DLD1 (cell line): ENCODE results near the gene EPS15.
"Not testable (repeated sequence)": the region's sequence is repeated elsewhere in the genome, so short reads cannot be mapped to it uniquely, and the experiment has no call there.

Experiments used
- in situ Hi-C: cut with HindIII; loops from 2 replicates; pipeline ENCODE4 v1.10.0; 2017; ENCODE audit warnings: low sequenced_read_pairs

Gene EPS15

DNA sequence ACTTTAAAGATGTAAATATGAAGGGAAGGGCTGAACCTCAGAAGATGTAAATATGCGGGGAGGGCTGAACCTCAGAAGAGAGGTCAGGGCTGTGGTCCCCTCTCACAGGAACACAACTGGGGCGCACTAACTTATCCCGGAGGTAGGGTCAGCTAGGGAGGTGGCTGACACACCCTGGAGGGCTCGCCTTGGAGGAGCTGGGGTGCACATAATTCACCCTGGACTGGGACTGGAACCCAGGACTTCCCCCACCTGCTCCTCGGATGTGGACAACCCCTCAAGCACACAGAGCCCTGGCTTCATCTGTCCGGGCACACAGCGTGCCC, 174.8 kb downstream of the EPS15 start:
- in situ Hi-C loops: no loop called here

DNA sequence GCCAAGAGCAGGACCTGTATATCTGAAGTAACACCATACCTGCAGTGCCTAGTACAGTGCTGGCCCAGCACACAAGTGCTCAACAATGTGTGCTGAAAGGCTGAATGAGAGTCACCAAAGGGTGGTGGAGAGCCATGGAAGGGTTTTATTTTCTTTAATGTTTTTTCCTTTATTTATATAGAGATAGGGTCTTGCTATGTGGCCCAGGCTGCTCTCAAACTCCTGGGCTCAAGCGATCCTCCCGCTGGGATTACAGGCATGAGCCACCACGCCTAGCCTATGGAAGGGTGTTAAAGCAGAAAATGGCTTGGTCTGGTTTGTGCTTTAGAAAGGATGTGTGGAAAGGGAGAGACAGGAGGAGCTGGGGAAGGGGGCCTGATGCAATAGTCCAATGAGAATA, 175.4 kb downstream of the EPS15 start:
- in situ Hi-C loops: no loop called here

DNA sequence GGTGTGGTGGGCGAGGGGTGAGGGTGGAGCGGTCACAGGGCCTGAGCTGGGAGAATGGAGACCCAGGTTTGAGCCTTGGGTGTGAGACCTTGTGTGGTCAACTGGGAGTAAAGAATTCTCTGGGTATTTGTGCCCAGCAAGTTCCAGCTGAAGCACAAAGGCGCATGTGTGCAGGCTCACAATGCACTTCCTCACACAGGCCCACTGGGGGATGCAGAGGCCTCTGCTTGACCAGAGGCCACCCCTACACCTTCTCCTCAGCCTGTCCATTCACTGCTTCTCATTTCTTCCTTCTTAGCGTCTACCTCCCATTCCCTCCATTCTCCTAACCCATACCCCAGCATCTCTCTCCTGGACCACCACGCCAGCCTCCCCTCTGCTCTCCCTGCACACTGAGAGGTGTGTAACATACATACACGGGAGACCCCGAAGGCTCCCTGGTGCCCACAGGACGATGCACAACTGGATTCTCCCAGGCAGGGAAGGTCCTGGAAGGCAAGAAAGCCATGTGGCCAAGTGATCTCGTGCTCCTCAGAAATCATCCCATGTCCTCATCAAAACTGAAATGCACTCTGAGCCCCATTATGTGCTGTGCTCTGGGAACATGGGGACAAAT, 176.4 kb downstream of the EPS15 start:
- in situ Hi-C loops: no loop called here

DNA sequence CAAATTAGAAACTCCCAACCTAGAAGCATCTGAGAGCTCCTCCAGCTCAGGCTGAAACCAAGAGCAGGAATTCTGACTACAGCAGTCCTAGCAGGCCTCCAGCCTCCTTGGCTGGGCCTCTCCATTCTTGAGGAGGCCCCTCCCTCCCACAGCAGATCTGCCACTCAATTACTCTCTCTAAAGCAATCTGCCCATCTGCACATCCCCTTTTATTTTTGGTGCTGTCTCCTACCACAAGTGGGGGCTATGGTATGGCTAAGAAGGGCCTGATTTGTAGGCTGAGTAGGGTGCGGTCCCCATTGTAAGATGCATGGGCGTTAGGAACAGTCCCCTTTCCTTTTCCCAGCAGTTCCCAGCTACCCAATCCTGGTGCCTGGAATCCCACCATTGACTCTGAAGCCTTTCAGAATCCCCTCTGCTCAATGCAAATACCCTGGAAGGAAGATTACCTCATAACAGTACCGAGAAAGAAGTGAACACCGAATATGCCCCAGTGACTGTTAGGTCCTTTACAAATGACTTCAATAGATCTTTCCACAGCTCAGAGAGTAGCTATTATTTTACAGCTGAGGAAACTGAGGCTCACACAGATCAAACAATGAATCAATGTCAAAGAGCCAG, 177.1 kb downstream of the EPS15 start:
- in situ Hi-C loops: no loop called here

DNA sequence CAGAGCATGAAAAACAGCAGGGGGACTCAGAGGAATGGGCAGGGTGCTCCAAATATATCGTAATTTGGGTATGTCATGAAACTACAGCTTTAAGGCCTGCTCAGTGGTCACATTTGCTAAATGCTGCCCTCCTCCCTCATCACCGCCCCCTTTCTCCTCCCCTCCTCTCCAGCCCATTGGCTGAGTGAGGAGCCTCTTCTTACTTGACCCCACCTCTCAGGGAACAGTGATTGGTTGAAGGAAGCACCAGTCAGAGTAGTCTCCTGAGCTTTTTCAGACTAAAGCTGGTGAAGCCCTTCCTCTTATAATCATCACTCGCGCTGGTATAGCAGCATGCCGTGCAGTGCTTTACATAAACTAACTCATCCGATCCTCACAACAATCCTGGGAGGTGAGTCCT, 178.7 kb downstream of the EPS15 start:
- in situ Hi-C loops: no loop called here

DNA sequence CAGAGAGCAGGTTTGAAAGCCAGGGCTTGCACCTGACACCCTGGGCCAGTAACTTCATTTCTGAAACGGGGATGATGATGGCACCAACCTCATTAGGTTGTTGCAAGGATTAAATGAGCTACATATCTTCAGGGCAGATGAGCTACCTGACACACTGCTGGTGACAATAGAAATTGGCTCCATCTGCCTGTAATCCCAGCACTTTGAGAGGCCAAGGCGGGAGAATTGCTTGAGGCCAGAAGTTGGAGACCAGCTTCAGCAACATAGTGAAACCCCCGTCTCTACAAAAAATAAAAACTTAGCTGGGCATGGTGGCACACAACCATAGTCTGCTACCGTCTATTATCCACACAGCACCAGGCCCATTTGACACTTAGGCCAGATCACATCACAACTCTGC, 182.4 kb downstream of the EPS15 start:
- in situ Hi-C loops: no loop called here

DNA sequence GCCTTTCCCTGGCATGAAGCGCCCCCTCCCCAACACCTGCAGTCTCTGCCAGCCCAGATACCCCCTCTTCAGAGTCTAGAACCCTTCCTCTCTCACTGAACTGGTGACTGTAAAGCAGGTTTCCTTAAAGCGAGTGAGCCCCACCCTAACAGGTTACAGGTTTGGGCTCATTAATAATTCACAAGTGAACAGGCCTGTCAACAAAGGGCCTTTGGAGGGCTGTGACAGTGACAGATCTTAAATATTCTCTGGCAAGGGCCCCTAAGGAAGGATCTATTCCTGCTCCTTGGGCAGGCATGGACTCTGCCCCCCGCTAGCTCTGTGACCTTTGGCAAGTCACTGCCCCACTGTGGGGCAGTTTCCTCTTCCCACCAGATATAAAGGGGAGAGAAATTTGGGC, 183.1 kb downstream of the EPS15 start:
- in situ Hi-C loops: no loop called here

DNA sequence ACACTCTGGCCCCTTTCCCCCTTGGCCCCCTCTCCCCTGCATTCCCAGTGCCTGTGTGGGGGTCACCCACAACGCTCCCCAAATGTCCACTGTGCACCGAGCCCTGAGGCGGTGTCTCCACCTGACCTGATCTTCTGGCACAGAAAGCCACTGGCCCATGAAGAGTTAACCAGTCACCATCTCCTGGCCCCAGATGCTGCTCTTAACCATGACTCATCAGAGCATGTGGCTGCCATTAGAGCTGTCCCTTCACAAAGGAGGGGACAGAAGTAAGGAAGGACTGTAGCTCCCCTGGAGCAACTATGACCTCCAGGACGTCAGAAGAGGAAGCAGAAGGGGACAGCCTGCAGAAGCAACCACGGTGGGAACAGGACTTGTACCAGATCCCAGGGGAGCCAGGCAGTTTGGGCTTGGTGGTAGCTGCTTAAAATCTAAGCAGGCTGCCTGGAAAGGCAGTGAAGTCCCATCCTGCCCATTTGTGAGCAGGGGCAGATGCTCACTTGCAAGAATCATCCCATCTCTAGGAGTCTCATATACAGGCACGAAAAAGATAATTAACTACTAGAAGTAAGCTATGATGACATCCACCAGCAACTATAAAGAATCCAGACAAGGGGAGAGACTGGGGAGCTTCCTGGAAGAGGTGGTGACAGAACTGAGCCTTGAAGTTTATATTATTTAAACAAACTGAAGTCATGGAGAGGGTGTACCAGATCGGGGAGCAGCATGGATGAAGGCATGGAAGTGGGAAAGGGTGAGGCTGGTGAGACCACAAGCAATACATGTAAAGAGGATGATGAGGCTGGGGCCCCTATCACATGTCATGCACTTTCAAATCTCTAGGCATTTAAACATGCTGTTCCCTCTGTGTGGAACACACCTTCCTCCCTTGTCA, 187.6 kb downstream of the EPS15 start:
- in situ Hi-C loops: no loop called here

DNA sequence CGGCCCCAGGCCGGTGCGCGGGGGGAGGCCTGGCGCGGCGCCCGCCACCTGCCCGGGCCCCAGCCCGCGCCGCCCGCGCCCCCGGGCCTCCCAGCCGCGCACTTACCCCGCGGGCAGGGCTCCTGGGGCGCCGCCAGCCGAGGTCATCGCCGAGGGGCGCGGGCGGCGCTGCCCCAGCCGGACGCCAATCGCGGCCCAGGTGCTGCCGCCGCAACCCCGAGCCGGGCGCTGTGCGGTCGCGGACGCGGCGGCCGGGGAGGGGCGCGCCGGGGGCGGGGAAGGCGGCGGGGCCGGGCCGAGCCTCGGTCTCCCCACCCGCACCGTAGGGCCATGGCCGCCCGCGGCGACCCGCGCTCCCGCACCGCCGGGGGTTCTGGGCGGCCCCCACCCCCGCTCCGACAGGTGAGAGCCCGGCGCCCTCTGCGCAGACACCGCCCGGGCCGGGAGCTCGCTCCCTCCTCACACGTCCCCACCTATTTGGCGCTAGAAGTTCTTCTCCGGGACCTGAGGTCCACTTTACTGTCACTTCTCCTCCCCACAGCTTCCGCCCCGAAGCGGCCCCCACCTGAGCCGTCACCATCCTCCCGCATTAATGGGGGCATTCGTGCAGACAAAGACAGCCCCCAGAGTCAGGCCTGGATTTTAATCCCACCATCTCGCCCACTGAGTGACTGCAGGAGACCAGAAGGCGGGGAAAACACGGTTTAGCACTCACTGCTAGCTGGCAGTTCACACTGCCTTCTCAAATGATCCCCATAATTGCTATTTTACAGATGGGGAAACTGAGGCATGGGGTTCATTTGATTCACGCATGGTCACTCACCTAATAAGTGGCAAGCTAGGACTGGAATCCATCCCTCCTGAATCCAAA, 188.5 kb downstream of the EPS15 start, which contains the start of gene TTC39A:
TSS of gene TTC39A (minus strand) at position 232 of the 871 bp plus-strand sequence. CDS start at position 147, 85 bp downstream.
- in situ Hi-C loops: no loop called here

DNA sequence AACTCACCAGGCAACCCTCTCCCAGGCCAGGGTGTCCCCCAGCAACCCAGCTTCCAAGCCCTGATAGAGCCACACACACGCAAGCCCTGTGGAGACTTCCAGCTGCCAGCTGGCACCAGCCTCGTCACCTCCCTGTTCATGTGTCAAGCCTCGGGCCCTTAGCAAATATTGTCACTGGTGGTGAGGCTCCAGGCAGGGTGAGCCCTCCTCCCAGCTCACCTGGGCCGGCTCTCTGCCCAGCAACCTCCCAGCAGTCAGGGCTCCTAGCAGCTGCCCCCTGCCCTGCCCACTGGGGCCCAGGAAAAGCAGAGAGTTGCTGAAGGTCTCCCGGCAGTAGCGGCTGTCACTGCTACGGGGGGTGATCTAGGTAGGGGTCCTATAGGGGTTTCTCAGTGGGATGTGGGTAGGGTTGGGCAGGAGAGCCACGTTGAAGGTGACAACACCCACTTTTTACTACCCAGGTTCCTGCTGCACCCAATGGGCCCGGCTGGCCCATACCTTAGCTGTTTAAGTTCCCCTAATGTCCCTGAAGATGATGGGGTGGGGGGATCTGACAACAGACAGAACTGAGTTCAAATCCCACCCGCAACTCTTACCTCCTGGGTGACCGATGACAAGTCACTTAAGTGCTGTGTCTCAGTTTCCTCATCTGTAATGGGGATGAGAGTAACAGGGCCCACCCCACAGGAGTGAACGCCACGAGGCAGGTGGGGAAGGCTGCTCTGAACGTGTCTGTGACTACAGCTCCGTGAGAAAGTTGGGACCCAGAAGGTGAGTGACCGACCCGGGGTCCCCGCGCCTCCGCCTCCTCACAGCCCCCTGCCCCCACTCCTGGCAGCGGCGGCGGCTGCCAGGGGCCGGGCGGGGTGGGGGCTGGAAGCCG, 189.4 kb downstream of the EPS15 start:
- in situ Hi-C loops: no loop called here

DNA sequence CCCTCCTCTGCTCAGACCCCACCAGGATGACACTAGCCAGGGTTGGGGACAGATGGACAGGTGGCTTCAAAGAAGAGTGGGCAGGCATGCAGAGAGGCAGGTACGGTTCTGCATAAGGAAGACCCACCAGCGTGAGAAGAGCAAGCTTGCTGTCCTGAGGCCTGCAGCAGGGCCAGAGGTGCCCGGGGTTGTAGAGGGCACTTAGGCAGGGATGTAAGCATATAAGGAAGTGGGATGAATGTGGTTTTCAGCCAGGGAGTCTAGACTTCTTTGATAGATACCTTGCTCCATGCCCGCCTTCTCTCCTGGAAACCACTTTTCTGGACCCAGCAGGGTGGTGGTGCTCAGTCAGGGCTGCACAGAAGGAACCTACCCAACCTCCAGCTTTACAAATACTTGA, 190.1 kb downstream of the EPS15 start:
- in situ Hi-C loops: no loop called here

DNA sequence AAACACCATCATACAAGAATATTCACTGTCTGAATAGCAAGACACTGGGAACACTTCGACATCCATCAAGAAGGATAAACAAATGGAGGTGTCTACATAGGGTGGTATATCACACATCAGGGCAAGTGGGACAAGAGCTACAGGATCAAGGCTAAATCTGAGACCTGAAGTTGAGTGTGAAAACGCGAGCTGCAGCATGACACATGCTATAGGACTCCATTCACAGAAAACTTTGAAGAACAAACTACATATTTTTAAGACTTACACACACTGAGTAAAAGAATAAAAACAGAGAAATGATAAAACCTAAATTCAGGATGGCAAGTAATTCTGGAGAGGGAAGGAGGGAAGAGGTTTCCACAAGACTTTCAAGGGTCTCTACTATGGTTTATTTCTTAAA, 190.8 kb downstream of the EPS15 start:
- in situ Hi-C loops: no loop called here

DNA sequence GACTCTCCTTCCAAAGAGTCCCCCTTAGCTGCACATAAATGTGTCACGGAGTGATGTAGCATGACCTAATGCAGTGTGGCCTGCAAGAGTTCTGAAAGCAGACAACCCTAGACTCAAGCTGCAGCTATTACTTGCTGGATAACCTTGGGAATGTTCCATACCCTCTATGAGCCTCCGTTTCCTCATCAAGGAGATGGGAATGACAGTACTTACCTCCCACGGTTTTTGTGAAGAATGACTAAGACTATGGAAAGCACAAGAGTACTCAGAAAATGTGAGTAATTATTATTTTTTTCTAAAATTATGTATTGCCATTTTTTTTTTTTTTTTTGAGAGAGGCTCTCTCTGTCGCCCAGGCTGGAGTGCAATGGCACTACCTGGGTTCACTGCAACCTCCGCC, 191.7 kb downstream of the EPS15 start:
- in situ Hi-C loops: no loop called here

DNA sequence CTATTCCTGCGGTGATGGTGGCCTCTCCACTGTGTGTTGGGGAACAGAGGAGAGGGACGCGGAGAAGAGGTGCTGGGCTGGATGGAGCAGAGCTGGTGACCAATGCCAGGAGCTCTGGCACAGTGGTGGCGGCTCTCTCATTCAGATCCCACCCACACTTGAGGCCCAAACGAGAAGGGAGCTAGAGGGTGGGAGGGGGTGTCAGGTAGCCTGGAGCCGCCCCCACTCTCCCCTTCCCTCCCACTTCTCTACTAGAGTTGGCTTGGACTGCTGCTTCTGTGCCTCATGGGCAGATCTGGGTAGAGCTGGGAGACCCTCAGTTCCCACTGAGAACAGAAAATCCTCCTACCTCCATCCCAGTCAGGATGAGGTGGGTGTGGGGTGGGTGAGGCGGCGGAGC, 192.2 kb downstream of the EPS15 start:
- in situ Hi-C loops: no loop called here

DNA sequence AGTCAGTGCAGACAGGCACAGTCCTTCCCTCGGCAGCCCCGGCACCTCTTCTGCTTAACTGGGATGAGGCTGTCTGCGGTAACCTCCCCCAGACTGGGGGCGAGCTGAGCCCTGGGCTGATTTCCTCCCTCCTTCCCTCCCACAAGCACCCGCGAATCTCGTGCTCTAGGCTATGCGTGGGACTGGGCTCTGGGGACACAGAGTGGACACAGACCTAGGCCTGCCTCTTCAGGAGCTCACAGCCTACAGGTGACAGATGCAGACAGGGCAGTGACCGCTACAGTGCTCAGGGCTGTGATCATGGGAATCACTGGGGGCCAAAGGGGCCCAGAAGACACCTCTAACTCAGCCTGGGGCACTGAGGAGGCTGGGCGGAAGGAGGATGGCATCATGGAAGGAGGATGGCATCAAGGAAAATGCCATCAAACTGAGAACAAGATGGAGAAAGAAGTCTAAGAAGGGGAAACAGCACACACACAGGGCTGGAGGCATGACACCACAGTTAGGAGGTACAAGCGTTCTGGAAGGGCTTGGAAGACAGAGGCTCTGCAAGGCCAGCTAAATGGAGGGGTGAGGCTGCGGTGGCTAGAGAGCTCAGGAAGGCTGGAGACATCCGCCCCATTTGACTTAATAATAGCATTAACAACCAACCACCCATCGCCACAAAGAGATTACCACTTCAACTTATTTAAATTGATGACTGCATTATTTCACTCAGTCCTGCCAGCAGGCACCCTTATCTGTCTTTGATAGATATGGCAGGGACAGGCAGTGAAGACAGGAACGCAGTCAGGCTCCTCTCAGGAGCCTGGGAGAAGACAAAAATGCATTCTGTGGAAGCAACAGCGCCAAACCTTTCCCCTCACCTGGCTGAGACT, 192.9 kb downstream of the EPS15 start:
- in situ Hi-C loops: no loop called here

DNA sequence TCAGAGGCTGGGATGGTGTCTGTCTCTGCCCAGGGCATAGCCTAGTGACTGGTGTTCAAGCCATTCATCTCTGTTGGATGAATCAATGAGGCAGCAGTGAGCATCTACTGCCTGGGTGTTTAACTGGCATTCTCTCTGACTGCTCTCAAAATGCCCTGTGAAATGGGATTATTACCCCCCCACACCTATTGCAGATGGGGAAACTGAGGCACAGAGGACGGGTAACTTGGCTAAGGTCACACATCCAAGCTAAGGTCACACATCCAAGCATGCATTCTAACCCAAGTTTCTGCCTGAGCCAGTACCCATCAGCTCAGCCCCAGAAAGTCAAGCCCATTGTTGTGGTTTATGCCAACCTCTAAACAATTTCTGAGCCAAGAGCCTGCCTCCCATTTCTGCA, 193.7 kb downstream of the EPS15 start:
- in situ Hi-C loops: no loop called here

DNA sequence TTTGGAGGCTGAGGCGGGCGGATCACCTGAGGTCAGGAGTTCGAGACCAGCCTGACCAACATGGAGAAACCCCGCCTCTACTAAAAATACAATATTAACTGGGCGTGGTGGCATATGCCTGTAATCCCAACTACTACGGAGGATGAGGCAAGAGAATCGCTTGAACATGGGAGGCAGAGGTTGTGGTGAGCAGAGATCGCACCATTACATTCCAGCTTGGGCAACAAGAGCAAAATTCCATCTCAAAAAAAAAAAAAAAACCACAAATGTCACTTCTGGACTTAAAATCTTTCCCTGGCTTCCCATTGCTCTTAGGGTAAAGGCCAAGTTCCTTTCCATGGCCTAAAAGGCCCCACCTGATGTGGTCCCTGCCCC, 194.1 kb downstream of the EPS15 start:
- in situ Hi-C loops: not testable (repeated sequence)

DNA sequence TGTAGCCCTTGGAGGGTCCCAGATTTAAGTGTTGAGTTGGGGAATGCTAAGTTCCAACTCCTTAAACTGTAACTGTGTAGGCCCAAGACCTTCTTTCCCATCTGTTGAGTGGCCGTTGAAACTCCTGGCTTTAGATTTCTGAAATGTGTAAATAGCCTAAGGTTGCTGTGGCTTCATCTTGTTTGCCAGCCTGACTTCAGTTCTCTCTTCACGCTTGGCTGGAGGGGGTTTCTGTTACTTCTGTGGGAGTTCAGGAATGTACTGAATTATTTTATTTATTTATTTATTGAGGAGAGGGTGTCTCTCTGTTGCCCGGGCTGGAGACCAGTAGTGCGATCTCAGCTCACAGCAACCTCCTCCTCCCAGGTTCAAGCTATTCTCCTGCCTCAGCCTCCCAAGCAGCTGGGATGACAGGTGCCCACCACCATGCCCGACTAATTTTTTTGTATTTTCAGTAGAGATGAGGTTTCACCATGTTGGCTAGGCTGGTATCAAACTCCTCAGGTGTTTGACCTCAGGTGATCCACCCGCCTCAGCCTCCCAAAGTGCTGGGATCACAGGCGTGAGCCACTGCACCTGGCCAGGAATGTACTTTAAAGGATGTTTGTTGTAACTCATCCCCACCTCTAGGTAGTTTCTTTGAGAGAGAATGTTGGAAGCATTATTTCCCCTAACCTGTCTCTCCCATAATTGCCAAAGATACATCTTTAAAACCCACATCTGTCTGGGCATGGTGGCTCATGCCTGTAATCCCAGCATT, 194.6 kb downstream of the EPS15 start:
- in situ Hi-C loops: no loop called here

DNA sequence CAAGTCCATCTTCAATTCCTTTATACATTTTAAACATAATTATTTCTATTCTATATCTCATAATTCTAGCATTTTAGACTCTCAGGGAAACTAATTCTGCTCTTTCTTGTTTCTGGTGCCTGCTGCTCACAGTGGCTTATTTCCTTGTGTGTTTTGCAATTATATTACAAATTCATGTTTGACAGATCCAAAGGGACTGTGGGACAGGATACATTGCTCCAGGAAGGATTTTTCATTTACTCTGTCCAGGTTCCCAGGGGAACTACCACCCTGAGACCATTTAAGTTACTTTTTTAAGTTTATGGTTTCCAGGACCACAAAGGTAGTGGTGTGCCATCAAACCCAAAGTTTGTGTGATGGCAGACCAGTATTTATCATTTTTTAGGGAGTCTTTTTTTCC, 195.3 kb downstream of the EPS15 start:
- in situ Hi-C loops: no loop called here
